ENCODE measurements around the gene UGT2B7. TPM values are rescaled to one million over a fixed set of nuclear protein-coding genes. Genes with fewer than 3 reads are reported as not detected.

Gene UGT2B7
- total and polyA plus RNA-seq, 2 experiments from 2014 or later: not detected

- H3K36me3 Mint-ChIP-seq (ENCODE audit: low read depth): no peaks in the 10 kb centered on the region
- no peaks in the 10 kb centered on the region for H4K20me1 ChIP-seq (replicated peaks; ENCODE audit: insufficient read depth)
Observed at GRCh38 chr4:69089388-69089787, 6.9 kb upstream of the UGT2B7 start.

More at GRCh38 chr4:69089388-69089787, 6.9 kb upstream of the UGT2B7 start:
- Mint-ChIP-seq H3K4me3 (no peak overlapping the region), H3K4me1 (peaks cover 6% of the 10 kb centered on the region; the same call in 2 of the 3 replicates), H3K9me3 (no peaks in the 10 kb centered on the region), H3K27me3 (ENCODE audit: insufficient read depth, low read depth, poor library complexity) (no peaks in the 10 kb centered on the region), H3K27ac (no peak overlapping the region)
- Histone ChIP-seq H3K4me1 (ENCODE audit: insufficient read depth) (peaks cover 10% of the 10 kb centered on the region; the same call in 1 of the 2 replicates), H3K27ac (ENCODE audit: low read depth) (no peak overlapping the region), H3K9me2 (ENCODE audit: insufficient read depth) (peaks cover 7% of the 10 kb centered on the region; the same call in 1 of the 2 replicates), H3K4me2 (no peak overlapping the region), H2AFZ (no peak overlapping the region), H3K27me3 (ENCODE audit: insufficient read depth) (no peaks in the 10 kb centered on the region), H3K36me3 (ENCODE audit: insufficient read depth) (no peaks in the 10 kb centered on the region), H3K4me3 (no peak overlapping the region), H3K79me2 (replicated peaks; ENCODE audit: insufficient read depth) (no peaks in the 10 kb centered on the region), H3F3A (replicated peaks; ENCODE audit: low read depth) (no peaks in the 10 kb centered on the region)
- DNase-seq (ENCODE audit: low spot score) (no peak), ATAC-seq (no peak)
- TF ChIP-seq, protein P1, sequence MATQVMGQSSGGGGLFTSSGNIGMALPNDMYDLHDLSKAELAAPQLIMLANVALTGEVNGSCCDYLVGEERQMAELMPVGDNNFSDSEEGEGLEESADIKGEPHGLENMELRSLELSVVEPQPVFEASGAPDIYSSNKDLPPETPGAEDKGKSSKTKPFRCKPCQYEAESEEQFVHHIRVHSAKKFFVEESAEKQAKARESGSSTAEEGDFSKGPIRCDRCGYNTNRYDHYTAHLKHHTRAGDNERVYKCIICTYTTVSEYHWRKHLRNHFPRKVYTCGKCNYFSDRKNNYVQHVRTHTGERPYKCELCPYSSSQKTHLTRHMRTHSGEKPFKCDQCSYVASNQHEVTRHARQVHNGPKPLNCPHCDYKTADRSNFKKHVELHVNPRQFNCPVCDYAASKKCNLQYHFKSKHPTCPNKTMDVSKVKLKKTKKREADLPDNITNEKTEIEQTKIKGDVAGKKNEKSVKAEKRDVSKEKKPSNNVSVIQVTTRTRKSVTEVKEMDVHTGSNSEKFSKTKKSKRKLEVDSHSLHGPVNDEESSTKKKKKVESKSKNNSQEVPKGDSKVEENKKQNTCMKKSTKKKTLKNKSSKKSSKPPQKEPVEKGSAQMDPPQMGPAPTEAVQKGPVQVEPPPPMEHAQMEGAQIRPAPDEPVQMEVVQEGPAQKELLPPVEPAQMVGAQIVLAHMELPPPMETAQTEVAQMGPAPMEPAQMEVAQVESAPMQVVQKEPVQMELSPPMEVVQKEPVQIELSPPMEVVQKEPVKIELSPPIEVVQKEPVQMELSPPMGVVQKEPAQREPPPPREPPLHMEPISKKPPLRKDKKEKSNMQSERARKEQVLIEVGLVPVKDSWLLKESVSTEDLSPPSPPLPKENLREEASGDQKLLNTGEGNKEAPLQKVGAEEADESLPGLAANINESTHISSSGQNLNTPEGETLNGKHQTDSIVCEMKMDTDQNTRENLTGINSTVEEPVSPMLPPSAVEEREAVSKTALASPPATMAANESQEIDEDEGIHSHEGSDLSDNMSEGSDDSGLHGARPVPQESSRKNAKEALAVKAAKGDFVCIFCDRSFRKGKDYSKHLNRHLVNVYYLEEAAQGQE (IDR thresholded peaks at IDR 0.05; ENCODE audit: unreplicated experiment): no peak
- TF ChIP-seq NANOG (IDR thresholded peaks at IDR 0.05; ENCODE audit: borderline replicate concordance): no peak
- no peak for TF ChIP-seq EZH2 (IDR thresholded peaks at IDR 0.05; ENCODE audit: low read depth, unreplicated experiment)
- TF ChIP-seq ZNF114 (CRISPR knock-in tag; IDR thresholded peaks at IDR 0.05): no peak
- no peak for TF ChIP-seq JUNB (IDR thresholded peaks at IDR 0.05; ENCODE audit: unreplicated experiment)
- TF ChIP-seq EZH2phosphoT487 (IDR thresholded peaks at IDR 0.05; ENCODE audit: unreplicated experiment): no peak
- TF ChIP-seq CREB1 (CRISPR knock-in tag; IDR thresholded peaks at IDR 0.05; ENCODE audit: low read depth): no peak
- no peak for TF ChIP-seq ETS1 (IDR thresholded peaks at IDR 0.05)
- TF ChIP-seq CTCF (conservative IDR thresholded peaks at IDR 0.05; ENCODE audit: low read depth in 2 of 2): no peak

All from GM23338 (cell line).